Prostate gland (tissue), 2 donors: ENCODE data around the gene ZNF862.

Experiments used
- POLR2AphosphoS5 ChIP-seq: sonication (generic); formaldehyde crosslinking; IDR thresholded peaks from one replicate; pipeline ENCODE4 v1.6.1; 2017; ENCODE audit warnings: antibody characterized with exemption
- TF ChIP-seq, protein P1 (sequence below), 4 experiments: fragments of 200-600 bp in 2 of 4; fragments of 450-650 bp in 2 of 4; sonication (generic) in 2 of 4; IDR thresholded peaks; 1 replicate in 3 of 4; 2 replicates in 1 of 4; pipeline ENCODE4 v1.5.1; 2016 to 2019; ENCODE audit warnings: antibody characterized with exemption in 4 of 4, mild to moderate bottlenecking in 2 of 4, moderate library complexity in 2 of 4

DNA sequence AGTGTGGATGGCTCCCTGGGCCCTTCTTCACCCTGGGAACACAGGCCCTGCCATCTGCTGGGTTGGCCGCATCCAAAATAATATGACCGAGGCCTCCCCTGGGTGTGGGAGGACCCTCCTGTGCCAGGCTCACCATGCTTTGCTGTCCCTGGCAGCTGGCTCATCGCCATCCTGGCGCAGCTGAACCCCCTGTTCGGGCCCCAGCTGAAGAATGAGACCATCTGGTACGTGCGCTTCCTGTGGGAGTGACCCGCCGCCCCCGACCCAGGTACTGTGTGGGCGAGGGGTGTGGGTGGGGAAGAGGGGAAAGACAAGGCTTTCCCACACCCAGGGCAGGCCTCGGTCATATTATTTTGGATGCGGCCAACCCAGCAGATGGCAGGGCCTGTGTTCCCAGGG lies 40.3 kb downstream of the ZNF862 start:
- TF ChIP-seq POLR2AphosphoS5 = no peak
- TF ChIP-seq, protein P1, sequence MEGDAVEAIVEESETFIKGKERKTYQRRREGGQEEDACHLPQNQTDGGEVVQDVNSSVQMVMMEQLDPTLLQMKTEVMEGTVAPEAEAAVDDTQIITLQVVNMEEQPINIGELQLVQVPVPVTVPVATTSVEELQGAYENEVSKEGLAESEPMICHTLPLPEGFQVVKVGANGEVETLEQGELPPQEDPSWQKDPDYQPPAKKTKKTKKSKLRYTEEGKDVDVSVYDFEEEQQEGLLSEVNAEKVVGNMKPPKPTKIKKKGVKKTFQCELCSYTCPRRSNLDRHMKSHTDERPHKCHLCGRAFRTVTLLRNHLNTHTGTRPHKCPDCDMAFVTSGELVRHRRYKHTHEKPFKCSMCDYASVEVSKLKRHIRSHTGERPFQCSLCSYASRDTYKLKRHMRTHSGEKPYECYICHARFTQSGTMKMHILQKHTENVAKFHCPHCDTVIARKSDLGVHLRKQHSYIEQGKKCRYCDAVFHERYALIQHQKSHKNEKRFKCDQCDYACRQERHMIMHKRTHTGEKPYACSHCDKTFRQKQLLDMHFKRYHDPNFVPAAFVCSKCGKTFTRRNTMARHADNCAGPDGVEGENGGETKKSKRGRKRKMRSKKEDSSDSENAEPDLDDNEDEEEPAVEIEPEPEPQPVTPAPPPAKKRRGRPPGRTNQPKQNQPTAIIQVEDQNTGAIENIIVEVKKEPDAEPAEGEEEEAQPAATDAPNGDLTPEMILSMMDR (IDR thresholded peaks at IDR 0.05) = no peak
